ENCODE measurements around the gene GUSB. TPM values are rescaled to one million over a fixed set of nuclear protein-coding genes. Genes with fewer than 3 reads are reported as not detected.
A peak's percentile ranks its signal among the peaks of the same experiment; 100 is the strongest.

Gene GUSB
- total and polyA plus RNA-seq, 4 donors: 39.8 to 68.4 (median 55.4) TPM

DNA sequence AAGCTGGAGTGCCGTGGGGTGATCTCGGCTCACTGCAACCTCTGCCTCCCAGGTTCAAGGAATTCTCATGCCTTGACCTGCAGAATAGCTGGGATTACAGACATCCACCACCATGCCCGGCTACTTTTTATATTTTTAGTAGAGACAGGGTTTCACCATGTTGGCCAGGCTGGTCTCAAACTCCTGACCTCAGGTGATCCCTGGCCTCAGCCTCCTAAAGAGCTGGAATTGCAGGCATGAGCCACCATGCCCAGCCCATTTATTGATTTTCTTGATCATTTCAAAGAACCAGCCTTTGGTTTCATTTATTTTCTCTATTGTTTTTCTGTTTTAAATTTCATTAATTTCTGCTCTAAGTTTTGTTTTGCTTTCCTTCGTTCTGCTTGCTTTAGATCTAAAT, 50.3 kb downstream of the GUSB start:
- WGBS, 2 donors: 94 to 95% methylated on average over 4 of the region's 4 CpGs
- no peak for DNase-seq
- H3K4me1 ChIP-seq (ENCODE audit: control insufficient read depth in 5 of 5, insufficient read depth in 5 of 5, low read length in 5 of 5): peaks cover 0 to 10% (median 7%) of the 10 kb centered on the region in 5 donors
- H3K9ac ChIP-seq (ENCODE audit: insufficient read depth in 1 of 2, low read length in 2 of 2): no peak overlapping the region
- peaks cover 0 to 1% (median 0%) of the 10 kb centered on the region in 4 donors for H3K36me3 ChIP-seq (ENCODE audit: control insufficient read depth in 4 of 4, insufficient read depth in 4 of 4, low read length in 4 of 4)
- H3K27me3 ChIP-seq (ENCODE audit: control insufficient read depth in 3 of 3, insufficient read depth in 3 of 3, low read length in 2 of 3): no peaks in the 10 kb centered on the region
- no peak overlapping the region for H3K4me3 ChIP-seq
- no peak for ATAC-seq (ENCODE audit: insufficient read depth, low FRiP score)
- TF ChIP-seq, protein P1, sequence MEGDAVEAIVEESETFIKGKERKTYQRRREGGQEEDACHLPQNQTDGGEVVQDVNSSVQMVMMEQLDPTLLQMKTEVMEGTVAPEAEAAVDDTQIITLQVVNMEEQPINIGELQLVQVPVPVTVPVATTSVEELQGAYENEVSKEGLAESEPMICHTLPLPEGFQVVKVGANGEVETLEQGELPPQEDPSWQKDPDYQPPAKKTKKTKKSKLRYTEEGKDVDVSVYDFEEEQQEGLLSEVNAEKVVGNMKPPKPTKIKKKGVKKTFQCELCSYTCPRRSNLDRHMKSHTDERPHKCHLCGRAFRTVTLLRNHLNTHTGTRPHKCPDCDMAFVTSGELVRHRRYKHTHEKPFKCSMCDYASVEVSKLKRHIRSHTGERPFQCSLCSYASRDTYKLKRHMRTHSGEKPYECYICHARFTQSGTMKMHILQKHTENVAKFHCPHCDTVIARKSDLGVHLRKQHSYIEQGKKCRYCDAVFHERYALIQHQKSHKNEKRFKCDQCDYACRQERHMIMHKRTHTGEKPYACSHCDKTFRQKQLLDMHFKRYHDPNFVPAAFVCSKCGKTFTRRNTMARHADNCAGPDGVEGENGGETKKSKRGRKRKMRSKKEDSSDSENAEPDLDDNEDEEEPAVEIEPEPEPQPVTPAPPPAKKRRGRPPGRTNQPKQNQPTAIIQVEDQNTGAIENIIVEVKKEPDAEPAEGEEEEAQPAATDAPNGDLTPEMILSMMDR (IDR thresholded peaks at IDR 0.05; ENCODE audit: control extremely low read depth, extremely low read depth): no peak
- no peak overlapping the region for H3K27ac ChIP-seq (ENCODE audit: low read depth in 1 of 2, low read length in 1 of 2)
- H3K9me3 ChIP-seq (ENCODE audit: control insufficient read depth in 4 of 4, insufficient read depth in 3 of 4, low read length in 3 of 4): no peaks in the 10 kb centered on the region

DNA sequence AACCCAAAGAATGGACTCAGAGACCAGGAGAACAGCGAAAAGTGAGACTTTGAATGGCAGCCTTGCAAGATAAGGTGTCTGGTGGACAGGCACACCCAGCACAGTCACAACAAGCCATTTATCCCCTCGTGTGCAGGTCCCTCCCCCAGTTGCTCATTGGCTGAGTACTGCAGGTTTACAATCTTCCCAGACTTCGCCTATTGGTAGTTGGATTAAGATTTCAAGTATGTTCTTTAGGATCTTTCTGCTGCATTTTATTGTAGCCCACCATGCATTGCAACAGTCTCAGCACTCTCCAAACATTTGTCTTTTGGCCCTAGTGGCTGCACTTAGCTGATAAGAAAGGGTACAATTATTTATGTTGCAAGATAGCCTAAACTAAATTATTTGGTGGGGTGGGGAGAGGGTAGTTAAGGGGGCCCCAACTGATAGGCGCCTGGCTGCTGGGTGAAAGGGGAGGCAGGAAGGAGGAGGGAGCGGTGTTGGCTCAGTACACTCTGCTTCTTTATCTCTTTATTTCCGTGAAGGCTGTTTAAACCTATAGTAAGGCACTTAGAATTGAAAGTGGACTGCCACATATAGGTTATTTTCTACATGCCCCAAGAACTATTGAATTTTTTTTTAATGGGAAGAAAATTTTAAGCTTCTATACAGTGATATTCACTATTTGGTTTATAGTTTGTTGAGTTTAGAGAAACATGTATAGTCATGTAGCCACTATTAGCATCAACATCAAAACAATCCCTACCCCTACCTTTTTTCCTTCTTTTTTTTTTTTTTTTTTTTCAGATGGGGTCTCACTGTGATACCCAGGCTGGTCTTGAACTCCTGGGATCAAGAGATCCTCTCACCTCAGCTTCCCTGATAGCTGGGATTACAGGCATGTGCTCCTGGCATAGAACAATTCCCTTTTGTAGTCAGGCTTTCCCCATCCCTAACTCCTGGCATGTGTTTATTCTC, 54.2 kb downstream of the GUSB start:
- Histone ChIP-seq H3K9ac (ENCODE audit: insufficient read depth in 1 of 2, low read length in 2 of 2) (no peak overlapping the region), H3K36me3 (ENCODE audit: control insufficient read depth in 4 of 4, insufficient read depth in 4 of 4, low read length in 4 of 4) (peaks cover 0 to 1% (median 0%) of the 10 kb centered on the region in 4 donors), H3K4me1 (ENCODE audit: control insufficient read depth in 5 of 5, insufficient read depth in 5 of 5, low read length in 5 of 5) (peaks cover 0 to 18% (median 7%) of the 10 kb centered on the region in 5 donors), H3K4me3 (no peak overlapping the region), H3K9me3 (ENCODE audit: control insufficient read depth in 4 of 4, insufficient read depth in 3 of 4, low read length in 3 of 4) (no peaks in the 10 kb centered on the region), H3K27me3 (ENCODE audit: control insufficient read depth in 3 of 3, insufficient read depth in 3 of 3, low read length in 2 of 3) (no peaks in the 10 kb centered on the region), H3K27ac (ENCODE audit: low read depth in 1 of 2, low read length in 1 of 2) (no peak overlapping the region)
- no peak for ATAC-seq (ENCODE audit: insufficient read depth, low FRiP score)
- DNase-seq: peak; percentile 44 to 75 (median 65)
- 51 to 78% methylated on average over 6 of the region's 6 CpGs for WGBS, 2 donors
- TF ChIP-seq, protein P1 (IDR thresholded peaks at IDR 0.05; ENCODE audit: control extremely low read depth, extremely low read depth): no peak

DNA sequence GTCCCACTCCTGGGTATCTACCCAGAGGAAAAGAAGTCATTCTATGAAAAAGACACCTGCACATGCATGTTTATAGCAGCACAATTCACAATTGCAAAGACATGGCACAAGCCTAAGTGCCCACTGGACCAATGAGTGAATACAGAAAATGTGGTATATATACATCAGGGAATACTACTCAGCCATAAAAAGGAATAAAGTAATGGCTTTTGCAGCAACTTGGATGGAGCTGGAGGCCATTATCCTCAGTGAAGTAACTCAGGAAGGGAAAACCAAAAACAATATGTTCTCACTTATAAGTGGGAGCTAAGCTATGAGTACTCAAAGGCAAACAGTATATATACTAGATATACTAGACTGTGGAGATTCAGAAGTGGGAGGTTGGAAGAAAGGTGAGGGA, 55.4 kb downstream of the GUSB start:
- TF ChIP-seq, protein P1 (IDR thresholded peaks at IDR 0.05; ENCODE audit: control extremely low read depth, extremely low read depth): no peak
- Histone ChIP-seq H3K36me3 (ENCODE audit: control insufficient read depth in 4 of 4, insufficient read depth in 4 of 4, low read length in 4 of 4) (peaks cover 0 to 1% (median 0%) of the 10 kb centered on the region in 4 donors), H3K27ac (ENCODE audit: low read depth in 1 of 2, low read length in 1 of 2) (no peak overlapping the region), H3K4me1 (ENCODE audit: control insufficient read depth in 5 of 5, insufficient read depth in 5 of 5, low read length in 5 of 5) (peaks cover 0 to 18% (median 4%) of the 10 kb centered on the region in 5 donors), H3K9me3 (ENCODE audit: control insufficient read depth in 4 of 4, insufficient read depth in 3 of 4, low read length in 3 of 4) (no peaks in the 10 kb centered on the region), H3K4me3 (no peak overlapping the region), H3K27me3 (ENCODE audit: control insufficient read depth in 3 of 3, insufficient read depth in 3 of 3, low read length in 2 of 3) (no peaks in the 10 kb centered on the region), H3K9ac (ENCODE audit: insufficient read depth in 1 of 2, low read length in 2 of 2) (no peak overlapping the region)
- ATAC-seq (ENCODE audit: insufficient read depth, low FRiP score): no peak
- no peak for DNase-seq
